A549 (cell line): ENCODE measurements around the gene FIZ1. TPM values are rescaled to one million over a fixed set of nuclear protein-coding genes. Genes with fewer than 3 reads are reported as not detected.

ENCODE experiments used
- ATAC-seq, 2 experiments: fragments of 200-7000 bp in 1 of 2; fragments of >200 bp in 1 of 2; cut with Nextera tagmentation in 1 of 2; cut with Tn5 transposase in 1 of 2; 3 replicates each; pipeline versions ENCODE4 v1.8.0 to v1.9.1; 2018 to 2020; ENCODE audit warnings: mild to moderate bottlenecking in 1 of 2, moderate library complexity in 1 of 2
- CTCF ChIA-PET: fragments of 300-600 bp; sonication (Branson Sonifier 250); formaldehyde crosslinking; extraction: SDS; loops from one replicate; lab custom pipeline; 2021; ENCODE audit warnings: antibody characterized with exemption, inconsistent platforms; lab: Yijun Ruan, JAX
- POLR2A ChIA-PET: fragments of 350-600 bp; formaldehyde crosslinking; extraction: SDS; loops from one replicate; lab custom pipeline; 2021; ENCODE audit warnings: antibody characterized with exemption, inconsistent platforms; lab: Yijun Ruan, JAX
- DNase-seq, 2 experiments: peaks; one replicate each; pipeline versions ENCODE4 v3.0.0 to v3.0.0-alpha.2; 2011 to 2016; ENCODE audit warnings: low read depth in 1 of 2, low spot score in 1 of 2
- FAIRE-seq: peaks from 2 replicates; lab custom pipeline; 2011; peaks lifted over from hg19 to GRCh38; lab: Jason Lieb, UNC
- H3K27ac ChIP-seq, 2 experiments: fragments of >200 bp; sonication (Bioruptor Twin); formaldehyde crosslinking; 3 replicates each; pipeline ENCODE4 v1.5.1; 2016 to 2017
- H3K4me1 ChIP-seq: fragments of >200 bp; sonication (Bioruptor Twin); formaldehyde crosslinking; 3 replicates; pipeline ENCODE4 v1.6.1; 2016
- H3K4me2 ChIP-seq: fragments of >200 bp; sonication (Bioruptor Twin); formaldehyde crosslinking; 3 replicates; pipeline ENCODE4 v1.6.1; 2016
- H3K4me3 ChIP-seq: fragments of >200 bp; sonication (Bioruptor Twin); formaldehyde crosslinking; 3 replicates; pipeline ENCODE4 v1.5.1; 2016
- H3K9me3 ChIP-seq: fragments of >200 bp; sonication (Bioruptor Twin); formaldehyde crosslinking; 3 replicates; pipeline ENCODE4 v1.6.1; 2016
- CEBPB ChIP-seq, 2 experiments: fragments of >200 bp in 1 of 2; sonication (Bioruptor Twin) in 1 of 2; formaldehyde crosslinking in 1 of 2; IDR thresholded peaks; 2 replicates each; pipeline ENCODE4 v1.6.1; 2012 to 2016
- CHD4 ChIP-seq: fragments of 200-600 bp; sonication (generic); IDR thresholded peaks from 2 replicates; pipeline ENCODE4 v1.6.1; 2016; ENCODE audit warnings: antibody characterized with exemption, mild to moderate bottlenecking, borderline replicate concordance
- EHF ChIP-seq: fragments of 250-450 bp; sonication (Bioruptor Pico); IDR thresholded peaks from 2 replicates; pipeline ENCODE4 v1.5.0; 2020; ENCODE audit warnings: mild to moderate bottlenecking
- FOXS1 ChIP-seq: fragments of 250-450 bp; sonication (Bioruptor Pico); IDR thresholded peaks from 2 replicates; pipeline ENCODE4 v1.5.0; 2020; ENCODE audit warnings: mild to moderate bottlenecking, moderate library complexity
- GATA3 ChIP-seq: IDR thresholded peaks from 2 replicates; pipeline ENCODE4 v1.6.1; 2012; ENCODE audit warnings: borderline replicate concordance
- HDAC2 ChIP-seq: fragments of 200-600 bp; sonication (generic); IDR thresholded peaks from 2 replicates; pipeline ENCODE4 v1.6.1; 2016
- HOXA7 ChIP-seq: fragments of 250-450 bp; sonication (Bioruptor Pico); IDR thresholded peaks from 2 replicates; pipeline ENCODE4 v1.5.0; 2020; ENCODE audit warnings: mild to moderate bottlenecking, moderate library complexity
- HOXB13 ChIP-seq: fragments of 250-450 bp; sonication (Bioruptor Pico); IDR thresholded peaks from 2 replicates; pipeline ENCODE4 v1.5.0; 2020; ENCODE audit warnings: low read depth, mild to moderate bottlenecking, moderate library complexity
- KDM1A ChIP-seq: fragments of 200-600 bp; sonication (generic); IDR thresholded peaks from 2 replicates; pipeline ENCODE4 v1.6.1; 2016; ENCODE audit warnings: low read depth, mild to moderate bottlenecking
- MAFK ChIP-seq: fragments of 450-650 bp; IDR thresholded peaks from 2 replicates; pipeline ENCODE4 v1.6.1; 2014; ENCODE audit not compliant: partially characterized antibody
- NFE2L2 ChIP-seq: fragments of 150-350 bp; conservative IDR thresholded peaks from 2 replicates; pipeline ENCODE4 v1.6.1; 2014; ENCODE audit warnings: low read length
- POLR2AphosphoS2 ChIP-seq: conservative IDR thresholded peaks from 2 replicates; pipeline ENCODE4 v1.6.1; 2012; ENCODE audit warnings: low read length, improper control_type of control experiment, inconsistent platforms
- RAD21 ChIP-seq, 2 experiments: fragments of >200 bp in 1 of 2; sonication (Bioruptor Twin) in 1 of 2; formaldehyde crosslinking in 1 of 2; IDR thresholded peaks in 1 of 2; conservative IDR thresholded peaks in 1 of 2; 2 replicates in 1 of 2; 3 replicates in 1 of 2; pipeline ENCODE4 v1.6.1; 2012 to 2018; ENCODE audit warnings: inconsistent platforms in 1 of 2
- RARB ChIP-seq: fragments of 250-450 bp; sonication (Bioruptor Pico); IDR thresholded peaks from 2 replicates; pipeline ENCODE4 v1.8.0; 2021; ENCODE audit warnings: mild to moderate bottlenecking, moderate library complexity
- RCOR1 ChIP-seq: fragments of 150-350 bp; IDR thresholded peaks from 2 replicates; pipeline ENCODE4 v1.6.1; 2014; ENCODE audit warnings: antibody characterized with exemption, low read length, low read depth
- RFX5 ChIP-seq: fragments of 450-650 bp; IDR thresholded peaks from 2 replicates; pipeline ENCODE4 v1.7.1; 2014; ENCODE audit warnings: antibody characterized with exemption, mild to moderate bottlenecking, moderate library complexity
- TP53 ChIP-seq: fragments of 250-450 bp; sonication (Bioruptor Pico); IDR thresholded peaks from 2 replicates; pipeline ENCODE4 v1.5.0; 2021; ENCODE audit warnings: mild to moderate bottlenecking, moderate library complexity
- ZC3H11A ChIP-seq: fragments of 450-650 bp; IDR thresholded peaks from 2 replicates; pipeline ENCODE4 v1.6.1; 2014; ENCODE audit warnings: antibody characterized with exemption, mild to moderate bottlenecking
- ZFP36 ChIP-seq: fragments of 450-650 bp; IDR thresholded peaks from 2 replicates; pipeline ENCODE4 v1.6.1; 2014; ENCODE audit warnings: borderline replicate concordance; ENCODE audit not compliant: partially characterized antibody
- WGBS: methylation state at CpG from one replicate; pipeline ENCODE4 v1.1.6; 2017; ENCODE audit errors: missing lambda C conversion rate; 5-methylcytosine and 5-hydroxymethylcytosine counted together
- polyA plus RNA-seq, 4 experiments: library from polyadenylated mRNA; depleted of rRNA in 3 of 4; stranded (reverse); fragments of >200 nt; fragmentation: RNase III in 1 of 4; extraction: RNeasy Plus Mini Kit Qiagen cat#74134 plus additional on column Dnase treatment in 1 of 4; gene quantifications; 2 replicates in 3 of 4; 3 replicates in 1 of 4; pipeline ENCODE4 v1.2.3, GENCODE V29; 2011 to 2017
- TF ChIP-seq, protein P1 (sequence below): IDR thresholded peaks from 2 replicates; pipeline ENCODE4 v1.6.1; 2012
- TF ChIP-seq, protein P2 (sequence below): IDR thresholded peaks from 2 replicates; pipeline ENCODE4 v1.6.1; 2012; ENCODE audit warnings: low read depth, borderline replicate concordance
- TF ChIP-seq, protein P3 (sequence below): fragments of 250-450 bp; sonication (Bioruptor Pico); IDR thresholded peaks from 2 replicates; pipeline ENCODE4 v1.5.0; 2020; ENCODE audit warnings: low read depth, mild to moderate bottlenecking, moderate library complexity
- TF ChIP-seq, protein P4 (sequence below): IDR thresholded peaks from 2 replicates; pipeline ENCODE4 v1.6.1; 2012
- TF ChIP-seq, protein P5 (sequence below): fragments of >200 bp; sonication (Bioruptor Twin); formaldehyde crosslinking; IDR thresholded peaks from 3 replicates; pipeline ENCODE4 v1.6.1; 2016
- TF ChIP-seq, protein P6 (sequence below): fragments of 450-650 bp; IDR thresholded peaks from 2 replicates; pipeline ENCODE4 v1.6.1; 2014; ENCODE audit warnings: antibody characterized with exemption
- TF ChIP-seq, protein P7 (sequence below): fragments of 150-350 bp; IDR thresholded peaks from 2 replicates; pipeline ENCODE4 v1.6.1; 2014; ENCODE audit warnings: low read depth, mild to moderate bottlenecking, low read length

Gene FIZ1
- polyA plus RNA-seq, 2 of the 4 experiments (the other 2 are of a cell fraction) = 10.3 to 16.9 TPM

DNA sequence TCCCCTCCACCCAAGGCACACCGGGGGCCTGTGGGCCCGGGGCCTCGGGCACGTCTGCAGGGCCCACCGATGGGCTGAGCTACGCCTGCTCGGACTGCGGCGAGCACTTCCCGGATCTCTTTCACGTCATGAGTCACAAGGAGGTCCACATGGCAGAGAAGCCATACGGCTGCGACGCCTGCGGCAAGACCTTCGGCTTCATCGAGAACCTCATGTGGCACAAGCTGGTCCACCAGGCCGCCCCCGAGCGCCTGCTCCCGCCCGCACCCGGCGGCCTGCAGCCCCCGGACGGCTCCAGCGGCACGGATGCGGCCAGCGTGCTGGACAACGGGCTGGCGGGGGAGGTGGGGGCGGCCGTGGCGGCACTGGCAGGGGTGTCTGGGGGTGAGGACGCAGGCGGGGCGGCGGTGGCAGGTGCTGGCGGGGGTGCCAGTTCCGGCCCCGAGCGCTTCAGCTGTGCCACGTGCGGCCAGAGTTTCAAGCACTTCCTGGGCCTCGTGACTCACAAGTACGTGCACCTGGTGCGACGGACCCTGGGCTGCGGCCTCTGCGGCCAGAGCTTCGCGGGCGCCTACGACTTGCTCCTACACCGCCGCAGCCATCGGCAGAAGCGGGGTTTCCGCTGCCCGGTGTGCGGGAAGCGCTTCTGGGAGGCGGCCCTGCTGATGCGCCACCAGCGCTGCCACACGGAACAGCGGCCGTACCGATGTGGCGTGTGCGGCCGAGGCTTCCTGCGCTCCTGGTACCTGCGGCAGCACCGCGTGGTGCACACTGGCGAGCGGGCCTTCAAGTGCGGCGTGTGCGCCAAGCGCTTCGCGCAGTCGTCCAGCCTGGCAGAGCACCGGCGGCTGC is 16.5 kb upstream of the FIZ1 start:
- DNase-seq = no peak
- TF ChIP-seq RARB (CRISPR knock-in tag) (no peak), GATA3 (no peak), TP53 (no peak), CEBPB (IDR thresholded peaks at IDR 0.05) (no peak), ZFP36 (no peak), FOXS1 (no peak), MAFK (no peak), HOXA7 (CRISPR knock-in tag) (no peak), NFE2L2 (no peak), RAD21 (conservative IDR thresholded peaks at IDR 0.05 in 1 of 2, IDR thresholded peaks at IDR 0.05 in 1 of 2) (no peak), KDM1A (no peak)
- TF ChIP-seq, protein P1, sequence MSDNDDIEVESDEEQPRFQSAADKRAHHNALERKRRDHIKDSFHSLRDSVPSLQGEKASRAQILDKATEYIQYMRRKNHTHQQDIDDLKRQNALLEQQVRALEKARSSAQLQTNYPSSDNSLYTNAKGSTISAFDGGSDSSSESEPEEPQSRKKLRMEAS = no peak
- TF ChIP-seq, protein P2, sequence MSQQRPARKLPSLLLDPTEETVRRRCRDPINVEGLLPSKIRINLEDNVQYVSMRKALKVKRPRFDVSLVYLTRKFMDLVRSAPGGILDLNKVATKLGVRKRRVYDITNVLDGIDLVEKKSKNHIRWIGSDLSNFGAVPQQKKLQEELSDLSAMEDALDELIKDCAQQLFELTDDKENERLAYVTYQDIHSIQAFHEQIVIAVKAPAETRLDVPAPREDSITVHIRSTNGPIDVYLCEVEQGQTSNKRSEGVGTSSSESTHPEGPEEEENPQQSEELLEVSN = no peak
- TF ChIP-seq, protein P3, sequence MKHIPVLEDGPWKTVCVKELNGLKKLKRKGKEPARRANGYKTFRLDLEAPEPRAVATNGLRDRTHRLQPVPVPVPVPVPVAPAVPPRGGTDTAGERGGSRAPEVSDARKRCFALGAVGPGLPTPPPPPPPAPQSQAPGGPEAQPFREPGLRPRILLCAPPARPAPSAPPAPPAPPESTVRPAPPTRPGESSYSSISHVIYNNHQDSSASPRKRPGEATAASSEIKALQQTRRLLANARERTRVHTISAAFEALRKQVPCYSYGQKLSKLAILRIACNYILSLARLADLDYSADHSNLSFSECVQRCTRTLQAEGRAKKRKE (CRISPR knock-in tag) = no peak
- TF ChIP-seq, all 56 proteins: peak for 0
- no peak for FAIRE-seq
- H3K9me3 ChIP-seq = no peaks in the 10 kb centered on the region
- H3K4me3 ChIP-seq = no peak overlapping the region
- ChIA-PET POLR2A (no interaction called here), CTCF (interaction anchor here (1.1 to 24.9 kb wide), 6 partner anchors 9 to 148 kb away, joined by 3 to 363 read pairs (median 5); no protein-coding TSS in a partner anchor)
- ATAC-seq = no peak
- WGBS = 97% methylated on average over 76 of the region's 88 CpGs
- H3K4me1 ChIP-seq = no peaks in the 10 kb centered on the region
- no peak overlapping the region for H3K27ac ChIP-seq
- H3K4me2 ChIP-seq = no peak overlapping the region

DNA sequence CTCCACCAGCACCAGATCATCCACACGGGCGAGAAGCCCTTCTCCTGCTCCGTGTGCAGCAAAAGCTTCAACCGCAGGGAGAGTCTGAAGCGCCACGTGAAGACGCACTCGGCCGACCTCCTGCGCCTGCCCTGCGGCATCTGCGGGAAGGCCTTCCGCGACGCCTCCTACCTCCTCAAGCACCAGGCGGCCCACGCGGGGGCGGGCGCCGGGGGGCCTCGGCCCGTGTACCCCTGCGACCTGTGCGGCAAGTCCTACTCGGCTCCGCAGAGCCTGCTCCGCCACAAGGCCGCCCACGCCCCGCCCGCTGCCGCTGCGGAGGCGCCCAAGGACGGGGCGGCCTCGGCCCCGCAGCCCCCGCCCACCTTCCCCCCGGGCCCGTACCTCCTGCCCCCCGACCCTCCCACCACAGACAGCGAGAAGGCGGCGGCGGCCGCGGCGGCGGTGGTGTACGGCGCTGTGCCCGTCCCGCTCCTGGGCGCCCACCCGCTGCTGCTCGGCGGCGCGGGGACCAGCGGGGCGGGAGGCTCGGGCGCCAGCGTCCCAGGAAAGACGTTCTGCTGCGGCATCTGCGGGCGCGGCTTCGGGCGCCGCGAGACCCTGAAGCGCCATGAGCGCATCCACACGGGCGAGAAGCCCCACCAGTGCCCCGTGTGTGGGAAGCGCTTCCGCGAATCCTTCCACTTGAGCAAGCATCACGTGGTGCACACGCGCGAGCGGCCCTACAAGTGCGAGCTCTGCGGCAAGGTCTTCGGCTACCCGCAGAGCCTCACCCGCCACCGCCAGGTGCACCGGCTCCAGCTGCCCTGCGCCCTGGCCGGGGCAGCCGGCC is 15.6 kb upstream of the FIZ1 start:
- H3K4me1 ChIP-seq = no peaks in the 10 kb centered on the region
- no peak for DNase-seq
- H3K4me3 ChIP-seq = no peak overlapping the region
- no peaks in the 10 kb centered on the region for H3K9me3 ChIP-seq
- 95% methylated on average over 83 of the region's 98 CpGs for WGBS
- TF ChIP-seq MAFK (no peak), CHD4 (no peak), GATA3 (no peak), ZC3H11A (no peak), CEBPB (IDR thresholded peaks at IDR 0.05) (no peak), RFX5 (no peak), RCOR1 (no peak), EHF (no peak), KDM1A (no peak), POLR2AphosphoS2 (no peak), NFE2L2 (no peak), RAD21 (conservative IDR thresholded peaks at IDR 0.05 in 1 of 2, IDR thresholded peaks at IDR 0.05 in 1 of 2) (no peak), HOXB13 (CRISPR knock-in tag) (no peak), HDAC2 (no peak)
- TF ChIP-seq, protein P4, sequence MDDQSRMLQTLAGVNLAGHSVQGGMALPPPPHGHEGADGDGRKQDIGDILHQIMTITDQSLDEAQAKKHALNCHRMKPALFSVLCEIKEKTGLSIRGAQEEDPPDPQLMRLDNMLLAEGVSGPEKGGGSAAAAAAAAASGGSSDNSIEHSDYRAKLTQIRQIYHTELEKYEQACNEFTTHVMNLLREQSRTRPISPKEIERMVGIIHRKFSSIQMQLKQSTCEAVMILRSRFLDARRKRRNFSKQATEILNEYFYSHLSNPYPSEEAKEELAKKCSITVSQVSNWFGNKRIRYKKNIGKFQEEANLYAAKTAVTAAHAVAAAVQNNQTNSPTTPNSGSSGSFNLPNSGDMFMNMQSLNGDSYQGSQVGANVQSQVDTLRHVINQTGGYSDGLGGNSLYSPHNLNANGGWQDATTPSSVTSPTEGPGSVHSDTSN = no peak
- TF ChIP-seq, protein P5, sequence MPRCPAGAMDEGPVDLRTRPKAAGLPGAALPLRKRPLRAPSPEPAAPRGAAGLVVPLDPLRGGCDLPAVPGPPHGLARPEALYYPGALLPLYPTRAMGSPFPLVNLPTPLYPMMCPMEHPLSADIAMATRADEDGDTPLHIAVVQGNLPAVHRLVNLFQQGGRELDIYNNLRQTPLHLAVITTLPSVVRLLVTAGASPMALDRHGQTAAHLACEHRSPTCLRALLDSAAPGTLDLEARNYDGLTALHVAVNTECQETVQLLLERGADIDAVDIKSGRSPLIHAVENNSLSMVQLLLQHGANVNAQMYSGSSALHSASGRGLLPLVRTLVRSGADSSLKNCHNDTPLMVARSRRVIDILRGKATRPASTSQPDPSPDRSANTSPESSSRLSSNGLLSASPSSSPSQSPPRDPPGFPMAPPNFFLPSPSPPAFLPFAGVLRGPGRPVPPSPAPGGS = no peak
- TF ChIP-seq, protein P6, sequence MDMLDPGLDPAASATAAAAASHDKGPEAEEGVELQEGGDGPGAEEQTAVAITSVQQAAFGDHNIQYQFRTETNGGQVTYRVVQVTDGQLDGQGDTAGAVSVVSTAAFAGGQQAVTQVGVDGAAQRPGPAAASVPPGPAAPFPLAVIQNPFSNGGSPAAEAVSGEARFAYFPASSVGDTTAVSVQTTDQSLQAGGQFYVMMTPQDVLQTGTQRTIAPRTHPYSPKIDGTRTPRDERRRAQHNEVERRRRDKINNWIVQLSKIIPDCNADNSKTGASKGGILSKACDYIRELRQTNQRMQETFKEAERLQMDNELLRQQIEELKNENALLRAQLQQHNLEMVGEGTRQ = no peak
- TF ChIP-seq, protein P2 = no peak
- TF ChIP-seq, protein P3 (CRISPR knock-in tag) = no peak
- TF ChIP-seq, protein P7, sequence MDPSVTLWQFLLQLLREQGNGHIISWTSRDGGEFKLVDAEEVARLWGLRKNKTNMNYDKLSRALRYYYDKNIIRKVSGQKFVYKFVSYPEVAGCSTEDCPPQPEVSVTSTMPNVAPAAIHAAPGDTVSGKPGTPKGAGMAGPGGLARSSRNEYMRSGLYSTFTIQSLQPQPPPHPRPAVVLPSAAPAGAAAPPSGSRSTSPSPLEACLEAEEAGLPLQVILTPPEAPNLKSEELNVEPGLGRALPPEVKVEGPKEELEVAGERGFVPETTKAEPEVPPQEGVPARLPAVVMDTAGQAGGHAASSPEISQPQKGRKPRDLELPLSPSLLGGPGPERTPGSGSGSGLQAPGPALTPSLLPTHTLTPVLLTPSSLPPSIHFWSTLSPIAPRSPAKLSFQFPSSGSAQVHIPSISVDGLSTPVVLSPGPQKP = no peak
- H3K27ac ChIP-seq = no peak overlapping the region
- POLR2A ChIA-PET = no interaction called here
- no peak for ATAC-seq
- no peak overlapping the region for H3K4me2 ChIP-seq
- CTCF ChIA-PET = interaction anchor here (1.1 to 24.9 kb wide), 6 partner anchors 8 to 147 kb away, joined by 3 to 363 read pairs (median 5); no protein-coding TSS in a partner anchor
- FAIRE-seq = no peak
